GM19043 (cell line): ENCODE data around the gene AGMO.

Source experiments
- ATAC-seq: cut with Tn5 transposase; IDR thresholded peaks from one replicate; pipeline ENCODE4 v1.9.1; 2021; ENCODE audit warnings: low read depth; ENCODE audit not compliant: unreplicated experiment

Gene AGMO

GRCh38 chr7:15504351-15504750 is 57.5 kb downstream of the AGMO start:
- no peak for ATAC-seq

GRCh38 chr7:15503603-15504290 is 58.1 kb downstream of the AGMO start:
- ATAC-seq, result no peak

GRCh38 chr7:15498465-15498864 is 63.4 kb downstream of the AGMO start:
- ATAC-seq, result no peak

- ATAC-seq, result no peak
These were observed 66.6 kb downstream of the AGMO start for GRCh38 chr7:15495170-15495569.

- no peak for ATAC-seq
These were observed 67.1 kb downstream of the AGMO start for GRCh38 chr7:15494711-15495110.

GRCh38 chr7:15491361-15491760 is 70.5 kb downstream of the AGMO start:
- no peak for ATAC-seq

GRCh38 chr7:15490291-15490690 is 71.5 kb downstream of the AGMO start:
- ATAC-seq, result no peak

- ATAC-seq, result no peak
These were observed 72.0 kb downstream of the AGMO start for GRCh38 chr7:15489861-15490260.

- ATAC-seq, result no peak
These were observed 72.4 kb downstream of the AGMO start for GRCh38 chr7:15489383-15489782.

GRCh38 chr7:15488401-15488800 is 73.4 kb downstream of the AGMO start:
- no peak for ATAC-seq

GRCh38 chr7:15487896-15488295 is 73.9 kb downstream of the AGMO start:
- ATAC-seq, result no peak

- no peak for ATAC-seq
These were observed 75.8 kb downstream of the AGMO start for GRCh38 chr7:15485998-15486397.

- ATAC-seq, result no peak
These were observed 76.4 kb downstream of the AGMO start for GRCh38 chr7:15485431-15485830.

- ATAC-seq, result no peak
These were observed 80.7 kb downstream of the AGMO start for GRCh38 chr7:15481132-15481531.

GRCh38 chr7:15478401-15478800 is 83.4 kb downstream of the AGMO start:
- ATAC-seq, result no peak

- no peak for ATAC-seq
These were observed 85.3 kb downstream of the AGMO start for GRCh38 chr7:15476531-15476918.

- no peak for ATAC-seq
These were observed 85.8 kb downstream of the AGMO start for GRCh38 chr7:15475808-15476530.

GRCh38 chr7:15471669-15471950 is 90.2 kb downstream of the AGMO start:
- ATAC-seq, result no peak

GRCh38 chr7:15470825-15471668 is 90.8 kb downstream of the AGMO start:
- ATAC-seq, result no peak

- no peak for ATAC-seq
These were observed 97.1 kb downstream of the AGMO start for GRCh38 chr7:15464667-15465121.

- ATAC-seq, result no peak
These were observed 97.8 kb downstream of the AGMO start for GRCh38 chr7:15463801-15464666.
